ENCODE results near the gene CDH7. TPM values are rescaled to one million over a fixed set of nuclear protein-coding genes. Genes with fewer than 3 reads are reported as not detected.

The CDH7 gene
- total RNA-seq, 3 donors from 2014 or later (not counting 1 experiment from before 2014, with no cell fraction given), result not detected

DNA sequence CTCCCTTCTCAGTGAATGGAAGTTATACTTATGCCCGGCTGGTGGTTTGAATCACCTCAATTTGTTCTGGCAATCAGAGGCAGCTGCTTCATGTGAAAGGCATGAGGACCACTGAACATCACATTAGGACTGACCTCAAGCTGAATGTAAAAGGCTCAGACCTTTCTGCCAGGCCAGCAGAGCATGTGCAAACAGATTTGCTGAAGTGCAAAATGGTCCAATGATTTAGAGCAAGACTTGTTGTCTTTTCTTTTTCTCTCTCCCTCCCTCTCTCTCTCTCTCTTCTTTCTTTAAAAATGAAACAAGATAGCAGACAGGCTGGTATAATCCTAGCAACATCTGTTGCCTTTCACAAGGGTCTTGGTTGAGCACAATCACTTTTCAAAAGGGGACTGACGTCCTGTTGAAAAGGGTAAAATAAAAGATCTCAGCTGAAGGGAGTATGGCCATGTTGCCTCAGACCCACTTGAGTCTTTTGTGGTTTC, 13.3 kb upstream of the CDH7 start:
- intact Hi-C loops (cut with micrococcal nuclease), result no loop called here
- ATAC-seq (no peak), DNase-seq (no peak)
- WGBS (ENCODE audit: insufficient coverage), result 42% methylated on average over 2 of the region's 2 CpGs
- Histone ChIP-seq H3K4me3 (ENCODE audit: low read length) (no peak overlapping the region), H3K9me3 (ENCODE audit: control insufficient read depth, insufficient read depth, low read length) (no peaks in the 10 kb centered on the region), H3K36me3 (ENCODE audit: control insufficient read depth, insufficient read depth, low read length) (no peaks in the 10 kb centered on the region), H3K27ac (ENCODE audit: low read length) (no peak overlapping the region), H3K27me3 (ENCODE audit: control insufficient read depth, insufficient read depth, low read length) (no peaks in the 10 kb centered on the region), H3K4me1 (ENCODE audit: control insufficient read depth, insufficient read depth, low read length) (no peaks in the 10 kb centered on the region)
- no peaks in the 10 kb centered on the region for H3K27me3 Mint-ChIP-seq (ENCODE audit: low read depth in 2 of 2)
- no peaks in the 10 kb centered on the region for H3K36me3 Mint-ChIP-seq
- H3K4me1 Mint-ChIP-seq, result no peaks in the 10 kb centered on the region
- H3K4me3 Mint-ChIP-seq, result no peak overlapping the region
- no peak overlapping the region for H3K27ac Mint-ChIP-seq
- TF ChIP-seq, protein P1, sequence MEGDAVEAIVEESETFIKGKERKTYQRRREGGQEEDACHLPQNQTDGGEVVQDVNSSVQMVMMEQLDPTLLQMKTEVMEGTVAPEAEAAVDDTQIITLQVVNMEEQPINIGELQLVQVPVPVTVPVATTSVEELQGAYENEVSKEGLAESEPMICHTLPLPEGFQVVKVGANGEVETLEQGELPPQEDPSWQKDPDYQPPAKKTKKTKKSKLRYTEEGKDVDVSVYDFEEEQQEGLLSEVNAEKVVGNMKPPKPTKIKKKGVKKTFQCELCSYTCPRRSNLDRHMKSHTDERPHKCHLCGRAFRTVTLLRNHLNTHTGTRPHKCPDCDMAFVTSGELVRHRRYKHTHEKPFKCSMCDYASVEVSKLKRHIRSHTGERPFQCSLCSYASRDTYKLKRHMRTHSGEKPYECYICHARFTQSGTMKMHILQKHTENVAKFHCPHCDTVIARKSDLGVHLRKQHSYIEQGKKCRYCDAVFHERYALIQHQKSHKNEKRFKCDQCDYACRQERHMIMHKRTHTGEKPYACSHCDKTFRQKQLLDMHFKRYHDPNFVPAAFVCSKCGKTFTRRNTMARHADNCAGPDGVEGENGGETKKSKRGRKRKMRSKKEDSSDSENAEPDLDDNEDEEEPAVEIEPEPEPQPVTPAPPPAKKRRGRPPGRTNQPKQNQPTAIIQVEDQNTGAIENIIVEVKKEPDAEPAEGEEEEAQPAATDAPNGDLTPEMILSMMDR (IDR thresholded peaks at IDR 0.05), result no peak
- H3K9me3 Mint-ChIP-seq, result peaks cover 3% of the 10 kb centered on the region in 2 donors

DNA sequence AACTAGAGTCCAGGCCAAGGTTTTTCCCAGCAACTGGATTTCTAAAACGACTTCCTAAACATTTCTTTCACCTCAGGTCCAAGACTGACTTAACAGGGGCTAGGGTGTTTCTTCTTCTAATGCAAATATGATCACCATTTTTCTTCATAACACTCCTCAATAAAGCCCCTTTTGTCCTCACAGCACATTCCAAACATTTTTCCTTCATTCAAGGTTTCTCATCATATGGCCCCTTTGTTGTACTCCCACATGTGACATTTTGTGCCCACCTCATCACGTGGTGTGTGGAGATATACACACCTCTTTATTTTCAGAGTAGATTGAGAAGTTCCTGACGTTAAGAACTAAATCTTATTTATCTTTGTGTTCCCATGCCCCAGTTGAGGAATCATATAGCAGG, 3.9 kb upstream of the CDH7 start:
- Histone ChIP-seq H3K4me1 (ENCODE audit: control insufficient read depth, insufficient read depth, low read length) (no peaks in the 10 kb centered on the region), H3K27me3 (ENCODE audit: control insufficient read depth, insufficient read depth, low read length) (peaks cover 2% of the 10 kb centered on the region), H3K4me3 (ENCODE audit: low read length) (no peak overlapping the region), H3K36me3 (ENCODE audit: control insufficient read depth, insufficient read depth, low read length) (no peaks in the 10 kb centered on the region), H3K9me3 (ENCODE audit: control insufficient read depth, insufficient read depth, low read length) (no peaks in the 10 kb centered on the region), H3K27ac (ENCODE audit: low read length) (no peak overlapping the region)
- WGBS (ENCODE audit: insufficient coverage), result 66% methylated on average over 2 of the region's 3 CpGs
- H3K27ac Mint-ChIP-seq, result no peak overlapping the region
- peaks cover 4% of the 10 kb centered on the region for H3K36me3 Mint-ChIP-seq
- DNase-seq, result no peak
- no peaks in the 10 kb centered on the region for H3K4me1 Mint-ChIP-seq
- peaks cover 7 to 12% of the 10 kb centered on the region in 2 donors for H3K27me3 Mint-ChIP-seq (ENCODE audit: low read depth in 2 of 2)
- ATAC-seq, result no peak
- H3K9me3 Mint-ChIP-seq, result peaks cover 3 to 4% of the 10 kb centered on the region in 2 donors
- H3K4me3 Mint-ChIP-seq, result no peak overlapping the region
- TF ChIP-seq, protein P1 (IDR thresholded peaks at IDR 0.05), result no peak
- intact Hi-C loops (cut with micrococcal nuclease), result no loop called here

DNA sequence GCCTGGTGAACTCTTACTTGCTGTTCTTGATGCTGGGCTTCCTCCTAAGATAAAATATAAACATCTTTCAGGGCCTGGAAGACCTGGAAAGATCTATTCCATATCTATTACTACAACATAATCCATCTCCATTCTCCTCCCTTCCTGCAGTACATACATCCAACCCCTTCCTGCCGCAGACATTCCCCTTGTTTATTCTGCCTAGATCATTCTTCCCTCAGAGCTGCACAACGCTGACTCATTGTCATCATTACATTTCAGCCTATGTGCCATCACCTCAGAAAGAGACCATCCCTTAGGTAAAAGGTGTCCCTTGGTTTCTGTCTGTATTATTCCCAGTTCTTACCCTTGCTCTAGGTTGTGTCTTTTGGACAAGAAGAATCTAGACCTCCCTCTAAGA, 2.5 kb upstream of the CDH7 start:
- H3K9me3 ChIP-seq (ENCODE audit: control insufficient read depth, insufficient read depth, low read length), result no peaks in the 10 kb centered on the region
- 77% methylated on average over 2 of the region's 2 CpGs for WGBS (ENCODE audit: insufficient coverage)
- H3K27ac ChIP-seq (ENCODE audit: low read length), result no peak overlapping the region
- H3K36me3 ChIP-seq (ENCODE audit: control insufficient read depth, insufficient read depth, low read length), result no peaks in the 10 kb centered on the region
- no peak overlapping the region for H3K27ac Mint-ChIP-seq
- DNase-seq, result no peak
- H3K4me1 ChIP-seq (ENCODE audit: control insufficient read depth, insufficient read depth, low read length), result no peaks in the 10 kb centered on the region
- no peak overlapping the region for H3K4me3 ChIP-seq (ENCODE audit: low read length)
- TF ChIP-seq, protein P1 (IDR thresholded peaks at IDR 0.05), result no peak
- H3K4me1 Mint-ChIP-seq, result no peaks in the 10 kb centered on the region
- H3K27me3 ChIP-seq (ENCODE audit: control insufficient read depth, insufficient read depth, low read length), result peaks cover 3% of the 10 kb centered on the region
- H3K27me3 Mint-ChIP-seq (ENCODE audit: low read depth in 2 of 2), result peaks cover 7 to 12% of the 10 kb centered on the region in 2 donors
- ATAC-seq, result no peak
- H3K9me3 Mint-ChIP-seq, result peaks cover 3 to 4% of the 10 kb centered on the region in 2 donors
- H3K4me3 Mint-ChIP-seq, result no peak overlapping the region
- intact Hi-C loops (cut with micrococcal nuclease), result no loop called here
- H3K36me3 Mint-ChIP-seq, result peaks cover 12% of the 10 kb centered on the region

DNA sequence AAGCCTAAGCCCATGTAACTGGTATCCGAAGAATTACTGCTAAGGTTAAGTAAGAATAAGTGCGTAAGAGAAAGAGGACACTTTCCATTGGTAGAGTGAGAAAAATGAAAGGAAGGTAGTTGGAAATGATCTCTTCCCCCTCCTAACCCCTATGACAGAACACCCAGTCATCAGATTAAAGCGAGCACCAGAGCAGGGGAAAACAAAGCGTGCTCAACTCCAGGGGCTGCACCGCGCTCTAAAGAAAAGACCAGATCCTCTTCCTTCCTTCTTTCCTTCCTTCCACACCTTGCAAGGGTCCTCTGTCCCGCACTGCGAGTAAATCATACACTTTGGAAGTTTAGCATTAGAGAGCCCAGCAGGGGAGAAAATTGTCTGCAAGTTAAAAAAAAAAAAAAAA, 971 bp upstream of the CDH7 start:
- H3K9me3 ChIP-seq (ENCODE audit: control insufficient read depth, insufficient read depth, low read length), result no peaks in the 10 kb centered on the region
- intact Hi-C loops (cut with micrococcal nuclease), result no loop called here
- H3K9me3 Mint-ChIP-seq, result peaks cover 3 to 4% of the 10 kb centered on the region in 2 donors
- H3K4me3 Mint-ChIP-seq, result no peak overlapping the region
- no peaks in the 10 kb centered on the region for H3K36me3 ChIP-seq (ENCODE audit: control insufficient read depth, insufficient read depth, low read length)
- peaks cover 3% of the 10 kb centered on the region for H3K27me3 ChIP-seq (ENCODE audit: control insufficient read depth, insufficient read depth, low read length)
- no peaks in the 10 kb centered on the region for H3K4me1 Mint-ChIP-seq
- no peak overlapping the region for H3K27ac ChIP-seq (ENCODE audit: low read length)
- H3K27ac Mint-ChIP-seq, result no peak overlapping the region
- no peaks in the 10 kb centered on the region for H3K4me1 ChIP-seq (ENCODE audit: control insufficient read depth, insufficient read depth, low read length)
- ATAC-seq (no peak), DNase-seq (no peak)
- H3K4me3 ChIP-seq (ENCODE audit: low read length), result no peak overlapping the region
- H3K27me3 Mint-ChIP-seq (ENCODE audit: low read depth in 2 of 2), result peaks cover 7 to 12% of the 10 kb centered on the region in 2 donors
- TF ChIP-seq, protein P1 (IDR thresholded peaks at IDR 0.05), result no peak
- 5% methylated on average over 7 of the region's 8 CpGs for WGBS (ENCODE audit: insufficient coverage)
- H3K36me3 Mint-ChIP-seq, result peaks cover 12% of the 10 kb centered on the region

Data from natural killer cell (primary cell).